Renal cortex interstitium (tissue), 11 donors: Measurements from ENCODE around the gene SIAH1. TPM values are rescaled to one million over a fixed set of nuclear protein-coding genes. Genes with fewer than 3 reads are reported as not detected.
"Not testable (repeated sequence)": the region's sequence is repeated elsewhere in the genome, so short reads cannot be mapped to it uniquely, and the experiment has no call there.

Experiments
- DNase-seq, 11 donors: peaks; one replicate each; pipeline ENCODE4 v3.0.0-alpha.2; 2013; ENCODE audit warnings: low read depth in 9 of 11, low spot score in 4 of 11; ENCODE audit errors: extremely low read depth in 1 of 11
- polyA plus RNA-seq, 3 donors: library from polyadenylated mRNA; unstranded; fragments of 120-200 nt; gene quantifications; one replicate each; pipeline ENCODE4 v1.2.1, GENCODE V29; 2013; ENCODE audit not compliant: insufficient read length in 3 of 3

SIAH1 gene
- polyA plus RNA-seq, 3 donors = 45.2 to 54.1 (median 52.6) TPM

DNA sequence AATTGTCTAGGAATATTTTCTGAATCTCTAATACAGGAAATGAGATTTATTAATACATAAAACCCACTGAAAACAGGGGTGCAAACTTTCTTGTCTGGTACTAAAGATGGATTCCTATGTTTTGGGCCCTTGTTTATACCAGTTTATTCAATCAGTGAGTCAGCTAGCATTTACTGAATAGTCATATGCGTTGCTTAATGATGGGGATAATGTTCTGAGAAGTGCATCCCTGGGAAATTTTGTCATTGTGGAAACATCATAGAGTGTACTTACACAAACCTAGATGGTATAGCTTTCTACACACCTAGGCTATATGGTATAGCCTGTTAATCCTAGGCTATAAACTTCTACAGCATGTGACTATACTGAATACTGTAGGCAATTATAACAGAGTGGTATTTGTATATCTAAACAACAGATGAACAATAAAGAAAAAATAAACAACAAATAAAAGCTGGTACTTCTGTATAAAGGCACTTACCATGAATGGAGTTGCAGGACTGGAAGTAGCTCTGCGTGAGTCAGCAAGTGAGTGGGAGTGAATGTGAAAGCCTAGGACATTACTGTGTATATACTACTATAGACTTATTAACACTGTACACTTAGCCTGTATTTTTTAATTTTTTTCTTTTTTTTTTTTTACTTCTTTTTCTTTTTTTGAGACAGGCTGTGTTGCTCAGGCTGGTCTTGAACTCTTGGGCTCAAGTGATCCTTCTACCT lies 63.7 kb downstream of the SIAH1 start:
- no peak for DNase-seq

DNA sequence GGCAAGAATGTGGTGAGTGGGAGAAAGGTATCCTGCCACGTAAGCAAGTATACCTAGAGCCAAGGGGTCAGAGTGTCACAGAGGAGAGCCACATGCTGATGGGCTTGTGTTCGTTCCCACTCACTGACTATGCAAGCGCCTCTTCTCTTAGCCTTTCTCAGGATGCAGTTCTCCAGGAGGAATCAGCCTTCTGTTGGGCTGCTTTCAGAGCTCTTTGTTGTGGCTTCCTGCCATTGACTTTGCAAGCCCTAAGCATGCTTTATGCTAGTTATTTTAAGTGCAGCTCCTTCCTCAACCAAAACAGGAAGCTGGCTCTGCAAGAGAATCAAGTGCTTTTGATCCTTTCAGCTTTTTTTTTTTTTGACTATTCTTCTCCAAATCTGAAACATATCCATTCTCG lies 66.6 kb downstream of the SIAH1 start:
- no peak for DNase-seq

DNA sequence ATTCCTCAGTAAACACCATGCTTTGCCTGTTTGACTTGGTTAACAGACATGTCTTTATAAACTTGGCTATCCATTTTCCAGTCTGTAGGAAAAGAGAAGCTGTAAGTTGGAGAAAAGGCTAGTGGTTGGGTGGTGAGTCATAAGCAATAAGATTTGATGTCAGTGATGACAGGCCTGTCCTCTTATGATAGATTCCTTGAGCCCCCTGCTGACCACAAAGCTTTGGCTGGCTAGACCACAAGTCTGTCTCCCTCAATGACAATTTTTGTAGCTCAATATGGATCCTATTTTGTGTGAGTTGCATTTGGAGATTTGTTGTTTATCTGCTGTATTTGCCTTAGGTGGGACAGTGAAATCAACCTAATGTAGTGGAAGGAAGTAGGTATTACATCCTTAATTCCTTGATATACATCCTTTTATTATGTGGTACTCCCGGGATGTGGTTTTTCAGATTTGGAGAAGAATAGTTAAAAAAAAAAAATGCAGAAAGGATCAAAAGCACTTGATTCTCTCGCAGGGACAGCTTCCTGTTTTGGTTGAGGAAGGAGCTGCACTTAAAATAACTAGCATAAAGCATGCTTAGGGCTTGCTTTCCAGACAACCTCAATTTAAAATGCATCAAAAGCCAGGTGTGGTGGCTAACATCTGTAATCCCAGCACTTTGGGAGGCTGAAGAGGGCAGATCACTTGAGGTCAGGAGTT lies 67.4 kb downstream of the SIAH1 start:
- no peak for DNase-seq

DNA sequence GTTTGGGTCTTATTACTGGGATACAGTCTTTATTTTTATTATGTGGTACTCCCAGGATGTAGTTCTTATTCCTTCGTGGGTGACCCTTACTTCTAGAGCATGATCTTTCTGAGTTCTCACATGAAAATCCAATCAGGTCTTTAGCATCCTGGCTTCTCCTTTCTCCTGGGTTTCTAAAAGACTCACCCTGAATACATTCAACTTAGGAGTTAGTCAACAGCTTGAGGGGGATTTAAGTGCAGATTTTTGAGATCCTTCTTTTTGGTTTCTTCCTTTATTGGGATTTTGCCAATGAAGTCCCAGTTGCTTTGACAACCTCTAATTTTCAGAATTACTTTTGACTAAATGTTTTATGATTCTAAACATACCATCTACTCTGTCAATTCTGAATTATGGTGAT lies 68.2 kb downstream of the SIAH1 start:
- no peak for DNase-seq

DNA sequence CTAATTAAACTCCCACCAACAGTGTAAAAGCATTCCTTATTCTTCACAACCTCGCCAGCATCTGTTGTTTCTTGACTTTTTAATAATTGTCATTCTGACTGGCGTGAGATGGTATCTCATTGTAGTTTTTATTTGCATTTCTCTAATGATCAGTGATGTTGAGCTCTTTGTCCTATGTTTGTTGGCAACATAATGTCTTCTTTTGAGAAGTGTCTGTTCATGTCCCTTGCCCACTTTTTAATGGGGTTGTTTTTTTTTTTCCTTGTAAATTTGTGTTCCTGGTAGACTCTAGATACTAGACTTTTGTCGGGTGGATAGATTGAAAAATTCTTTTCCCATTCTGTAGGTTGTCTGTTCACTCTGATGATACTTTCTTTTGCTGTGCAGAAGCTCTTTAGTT lies 71.3 kb downstream of the SIAH1 start:
- not testable (repeated sequence) for DNase-seq

DNA sequence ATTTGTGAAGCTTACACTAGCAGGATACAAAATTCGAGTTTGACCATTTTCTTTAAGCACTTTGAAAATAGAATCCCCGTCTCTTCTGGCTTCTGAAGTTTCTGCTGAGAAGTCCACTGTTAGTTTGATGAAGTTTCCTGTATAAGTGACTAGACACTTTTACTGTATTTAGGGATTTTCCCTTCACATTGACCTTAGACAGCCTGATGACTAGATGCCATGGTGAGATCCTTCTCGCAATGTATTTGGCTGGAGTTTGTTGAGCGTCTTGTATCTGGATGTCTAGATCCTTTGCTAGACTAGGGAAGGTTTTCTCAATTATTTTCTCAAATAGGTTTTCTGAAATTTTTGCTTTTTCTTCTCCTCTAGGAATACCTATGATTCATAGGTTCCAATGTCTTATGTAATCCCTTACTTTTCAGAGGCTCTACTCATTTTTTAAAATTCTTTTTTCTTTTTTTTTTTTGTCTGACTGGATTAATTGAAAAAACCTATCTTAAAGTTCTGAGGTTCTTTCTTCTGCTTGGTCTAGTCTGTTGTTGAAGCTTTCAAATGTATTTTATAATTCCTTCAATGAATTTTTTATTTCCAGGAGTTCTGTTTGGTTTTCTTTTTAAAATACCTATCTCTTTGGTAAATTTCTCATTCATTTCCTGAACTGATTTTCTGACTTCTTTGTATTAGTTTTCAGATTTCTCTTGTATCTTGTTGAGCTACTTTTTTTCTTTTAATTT lies 74.1 kb downstream of the SIAH1 start:
- DNase-seq = no peak

Other genes starting within 250 kb of the SIAH1 start
- gene ABCC12, start 229.4 kb downstream of the SIAH1 start, polyA plus RNA-seq = under 1 TPM; 0.03 to 0.13 (median 0.08) TPM
- gene LONP2, start 141.1 kb downstream of the SIAH1 start, polyA plus RNA-seq = 10 to 100 TPM; 67.7 to 80.0 (median 78.2) TPM
- under 1 TPM; 0.11 to 0.22 (median 0.14) TPM for gene ABCC11, start 137.9 kb downstream of the SIAH1 start, polyA plus RNA-seq
- gene N4BP1, start 224.8 kb upstream of the SIAH1 start, polyA plus RNA-seq = 10 to 100 TPM; 44.4 to 53.8 (median 46.4) TPM